Frontal cortex (tissue), 4 donors: ENCODE data around the gene AOPEP. TPM values are rescaled to one million over a fixed set of nuclear protein-coding genes. Genes with fewer than 3 reads are reported as not detected.

Experiments used
- DNase-seq, 2 donors: peaks; one replicate each; pipeline ENCODE4 v3.0.0; 2012; ENCODE audit warnings: low spot score in 2 of 2
- FAIRE-seq: peaks from 2 replicates; lab custom pipeline; 2012; peaks lifted over from hg19 to GRCh38; lab: Jason Lieb, UNC
- total RNA-seq: library from RNA; depleted of rRNA; stranded (reverse); fragments of >200 nt; gene quantifications from one replicate; pipeline ENCODE4 v1.2.3, GENCODE V29; 2014
- donor health status: control.
- donor health status: control.
- donor health status: control.

Gene AOPEP
- total RNA-seq, 1 donor from 2014 or later = 23.2 TPM

DNA sequence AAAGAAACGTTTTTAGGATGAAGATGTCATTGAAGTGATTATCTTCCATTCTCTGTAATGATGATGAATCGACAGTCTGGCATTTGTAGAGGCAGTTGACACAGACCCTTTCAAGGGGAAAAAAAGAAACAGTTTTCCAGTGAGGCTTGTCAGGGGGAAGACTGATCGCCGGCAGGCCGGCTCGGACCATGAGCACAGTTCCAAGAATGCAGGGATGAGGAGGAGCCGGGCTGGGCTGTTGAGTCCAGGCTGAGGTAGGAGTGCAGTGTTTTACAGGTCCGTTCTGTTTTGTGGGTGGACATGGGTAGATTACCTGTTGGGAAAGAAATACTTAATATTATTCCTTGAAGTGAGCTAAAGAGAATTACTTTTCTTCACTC, 194.6 kb downstream of the AOPEP start:
- FAIRE-seq (no peak), DNase-seq (no peak)

DNA sequence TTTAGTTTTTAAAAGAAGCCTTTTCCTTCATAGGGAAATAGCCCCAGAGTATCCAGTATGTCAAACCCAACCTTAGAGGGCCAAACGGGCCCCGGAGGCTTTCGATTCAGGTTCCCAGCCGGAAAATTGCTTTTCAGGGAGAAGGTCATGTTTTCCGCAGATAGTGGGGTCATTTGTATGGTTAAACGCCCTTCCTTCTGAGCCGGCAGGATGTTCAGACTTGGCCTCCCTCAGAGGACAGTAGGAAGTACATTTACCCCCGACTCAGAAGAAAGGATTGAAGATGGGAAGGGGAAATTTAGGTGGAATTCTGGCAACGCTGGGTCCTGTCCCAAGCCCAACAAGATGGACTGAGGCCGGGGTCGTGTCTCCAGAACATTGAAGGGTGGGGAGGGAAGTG, 195.2 kb downstream of the AOPEP start:
- DNase-seq = no peak
- no peak for FAIRE-seq

DNA sequence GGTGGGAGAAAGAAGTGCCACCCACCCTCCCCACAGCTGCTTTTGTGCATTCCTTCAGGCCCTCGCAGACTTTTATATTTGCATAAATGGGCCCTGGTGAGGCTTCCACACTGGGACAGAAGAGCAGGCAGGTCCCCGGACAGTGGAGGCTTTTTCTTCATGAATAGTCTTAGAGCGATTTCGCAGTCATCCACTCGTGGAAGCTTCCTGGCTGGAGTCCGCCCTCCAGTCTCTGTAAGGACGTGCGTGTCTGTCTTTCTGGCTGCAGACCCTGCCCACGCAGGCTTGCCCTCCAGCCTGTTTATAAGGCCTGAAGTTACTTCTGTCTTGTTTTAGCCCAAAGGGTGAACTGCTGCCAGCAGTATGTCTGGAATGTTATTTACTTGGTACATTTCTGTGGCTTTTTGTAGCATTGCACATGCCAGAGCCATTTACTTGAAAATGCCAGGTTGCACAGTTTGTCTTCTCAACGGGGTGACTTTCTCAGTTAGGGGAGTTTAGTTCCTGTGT, 195.7 kb downstream of the AOPEP start:
- DNase-seq = no peak
- no peak for FAIRE-seq

DNA sequence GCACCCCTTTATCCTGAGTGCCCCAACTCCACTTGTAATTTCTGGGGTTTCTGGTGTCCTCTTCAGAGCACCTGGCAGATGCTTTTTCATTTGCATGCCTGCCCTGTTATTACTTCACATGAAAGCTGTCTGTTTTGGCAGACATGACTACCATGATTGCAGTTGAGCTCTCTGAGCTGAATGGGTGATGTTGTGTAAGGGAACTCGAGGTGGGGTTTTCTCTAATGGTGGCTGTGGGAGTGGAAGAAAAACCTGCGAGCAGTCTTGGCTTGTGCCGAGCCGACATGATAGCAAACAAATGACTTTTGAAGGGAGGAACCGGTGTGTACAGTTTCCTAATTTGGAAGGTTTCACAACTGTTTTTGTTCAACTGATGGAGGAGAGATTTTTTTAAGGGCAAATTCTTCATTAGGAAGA, 196.2 kb downstream of the AOPEP start:
- DNase-seq (no peak), FAIRE-seq (no peak)

DNA sequence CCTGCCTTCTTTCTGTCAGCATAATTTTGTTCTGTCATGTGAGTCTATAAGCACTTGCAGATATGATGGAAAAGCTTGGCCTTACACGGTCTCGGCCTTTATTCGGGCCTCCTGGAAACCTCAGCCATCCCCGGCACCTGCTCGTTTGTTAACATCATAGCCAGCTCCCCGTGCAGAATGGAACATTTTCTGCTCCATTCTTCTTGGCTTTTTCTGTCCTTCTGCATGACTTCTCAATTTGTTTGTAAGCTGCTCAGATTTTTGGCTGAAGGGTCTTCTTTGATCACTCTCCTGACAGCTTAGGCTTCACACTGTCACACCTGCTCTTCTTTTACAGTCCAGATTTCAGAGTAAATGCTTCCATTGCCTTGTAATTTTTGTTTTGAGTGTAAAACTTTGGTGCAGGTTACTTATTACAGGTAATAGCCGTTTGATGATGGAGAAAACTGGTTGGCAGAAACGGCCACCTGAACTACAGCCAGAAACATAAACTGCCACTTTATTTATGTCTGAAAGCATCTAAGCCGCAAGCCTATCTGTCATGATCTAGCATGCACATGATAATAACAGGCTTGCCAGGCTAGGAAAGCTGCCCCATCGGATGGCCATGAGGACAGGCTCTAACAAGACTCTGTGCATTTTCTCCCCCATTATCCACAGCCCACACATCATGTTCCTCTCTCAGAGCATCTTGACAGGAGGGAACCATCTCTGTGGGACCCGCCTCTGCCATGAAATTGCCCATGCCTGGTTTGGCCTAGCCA, 197.0 kb downstream of the AOPEP start:
- FAIRE-seq = no peak
- DNase-seq = no peak

DNA sequence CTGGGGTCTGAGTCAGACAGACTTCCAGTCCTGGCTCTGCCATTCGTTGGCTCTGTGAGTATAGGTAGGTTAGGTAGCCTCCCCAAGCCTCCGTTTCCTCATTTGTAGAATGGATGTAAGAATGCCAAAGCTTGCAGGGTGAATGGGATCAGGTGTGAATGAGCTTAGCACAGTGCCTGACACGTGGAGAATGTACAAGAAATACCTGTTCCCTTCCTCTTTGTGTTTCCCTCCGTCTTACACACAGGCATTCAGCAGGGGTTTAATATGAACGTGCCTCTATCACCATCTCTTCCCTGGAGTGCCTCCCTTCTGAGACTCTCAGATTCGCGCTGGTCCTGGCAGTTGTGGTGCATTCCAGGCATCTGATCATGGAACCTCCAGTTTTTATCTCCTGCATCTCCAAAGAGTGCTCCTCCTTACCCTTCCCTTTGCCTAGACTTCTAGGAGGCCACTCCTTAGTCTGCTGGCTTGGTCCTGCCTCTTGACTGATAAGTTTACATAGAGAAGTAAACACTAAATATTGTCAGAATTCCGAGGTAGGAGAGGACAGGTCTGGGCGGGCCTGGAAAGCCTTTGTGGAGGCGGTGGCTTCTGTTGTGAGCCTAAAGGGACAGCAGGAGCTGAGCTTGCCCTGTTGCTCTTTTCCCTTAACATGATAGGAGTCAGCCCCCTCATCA, 199.4 kb downstream of the AOPEP start:
- DNase-seq (no peak), FAIRE-seq (no peak)

DNA sequence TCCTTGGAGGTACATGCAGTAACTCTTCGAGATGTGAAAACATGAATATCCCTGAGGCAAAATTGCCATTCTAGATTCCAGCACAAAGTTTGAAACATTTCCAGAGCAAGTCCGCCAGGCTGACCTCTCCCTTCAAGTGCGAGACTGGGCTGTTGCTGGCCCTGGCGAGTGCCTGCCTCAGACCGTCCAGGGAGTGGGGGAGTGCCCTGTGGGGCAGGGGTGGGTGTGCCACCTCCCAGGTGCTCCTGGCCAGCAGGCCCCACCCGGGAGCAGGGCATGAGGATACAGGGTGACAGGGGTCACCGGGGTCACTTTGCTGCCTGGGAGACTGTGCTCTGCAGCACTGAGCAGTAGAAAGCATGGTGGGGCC, 199.9 kb downstream of the AOPEP start:
- DNase-seq (no peak), FAIRE-seq (no peak)

DNA sequence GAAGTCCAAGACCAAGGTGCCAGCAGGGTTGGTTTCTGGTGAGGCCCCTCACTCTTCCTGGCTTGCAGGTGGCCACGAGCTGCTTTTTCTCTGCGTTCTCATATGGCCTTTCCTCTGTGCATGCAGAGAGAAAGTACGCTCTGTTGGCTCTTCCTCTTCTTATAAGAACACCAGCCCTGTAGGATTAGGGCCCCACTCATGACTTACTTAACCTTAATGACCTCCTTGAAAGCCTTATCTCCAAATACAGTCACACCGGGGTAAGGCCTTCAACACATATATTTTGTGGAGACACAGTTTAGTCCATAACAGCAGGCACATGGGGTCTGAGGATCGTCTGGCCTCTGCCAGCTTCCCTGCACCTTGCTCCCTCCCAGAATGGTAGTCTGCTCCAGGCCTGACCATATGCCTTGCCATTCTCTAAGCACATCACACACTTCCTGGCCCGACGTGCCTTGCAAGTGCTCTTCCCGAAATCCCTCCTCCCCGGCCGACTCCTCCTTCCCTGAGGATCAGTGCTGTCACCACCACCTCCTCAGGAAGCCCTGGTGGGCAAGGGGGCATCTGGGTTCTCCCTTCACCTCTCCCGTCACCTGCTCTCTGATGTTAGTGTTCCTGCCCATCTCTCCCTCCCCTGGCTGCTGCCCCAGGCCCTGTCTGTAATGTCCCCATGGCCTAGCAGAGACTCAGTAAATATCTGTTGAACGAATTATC, 200.7 kb downstream of the AOPEP start:
- no peak for FAIRE-seq
- no peak for DNase-seq

DNA sequence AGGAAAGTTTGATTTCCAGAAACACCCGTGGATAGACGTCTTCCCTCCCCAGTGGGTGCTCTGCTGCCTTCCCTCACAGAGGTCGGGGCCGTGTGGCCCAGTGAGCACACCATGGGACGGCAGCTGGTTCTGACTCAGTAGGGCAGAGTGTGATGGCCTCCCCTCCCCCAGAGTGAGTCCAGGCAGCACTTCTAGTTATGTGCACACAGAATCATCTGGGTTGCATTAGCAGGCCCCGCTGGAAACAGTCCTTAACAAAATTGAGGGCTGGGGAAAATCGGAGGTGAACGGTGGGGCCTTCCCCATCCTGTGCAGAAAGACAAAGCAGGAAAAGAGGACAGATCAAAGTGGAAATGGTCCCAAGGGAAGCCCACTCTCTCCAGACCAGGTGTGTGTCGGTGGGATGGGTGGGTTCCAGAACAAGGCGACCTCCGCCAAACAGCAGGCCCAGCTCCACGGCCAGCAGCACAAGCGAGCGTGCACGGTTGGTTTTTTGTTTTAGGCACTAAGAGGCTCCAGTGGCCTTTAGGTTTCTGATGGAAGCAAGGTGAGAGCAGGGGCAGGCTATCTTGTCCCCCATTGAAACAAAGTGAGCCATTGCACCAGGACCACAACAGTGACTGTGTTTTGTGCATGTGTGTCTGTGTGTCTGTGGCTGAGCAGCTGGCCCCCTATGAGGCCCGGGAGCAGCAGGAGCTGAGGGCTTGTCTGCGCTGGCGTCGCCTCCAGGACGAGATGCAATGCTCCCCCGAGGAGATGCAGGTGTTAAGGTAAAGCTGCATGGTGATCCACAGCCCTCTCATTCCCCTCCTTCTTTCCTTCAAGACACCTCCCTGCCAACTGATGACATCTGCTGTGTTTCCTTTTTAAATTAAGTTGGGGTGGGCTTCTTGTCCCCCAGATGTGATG, 201.5 kb downstream of the AOPEP start:
- no peak for FAIRE-seq
- no peak for DNase-seq

DNA sequence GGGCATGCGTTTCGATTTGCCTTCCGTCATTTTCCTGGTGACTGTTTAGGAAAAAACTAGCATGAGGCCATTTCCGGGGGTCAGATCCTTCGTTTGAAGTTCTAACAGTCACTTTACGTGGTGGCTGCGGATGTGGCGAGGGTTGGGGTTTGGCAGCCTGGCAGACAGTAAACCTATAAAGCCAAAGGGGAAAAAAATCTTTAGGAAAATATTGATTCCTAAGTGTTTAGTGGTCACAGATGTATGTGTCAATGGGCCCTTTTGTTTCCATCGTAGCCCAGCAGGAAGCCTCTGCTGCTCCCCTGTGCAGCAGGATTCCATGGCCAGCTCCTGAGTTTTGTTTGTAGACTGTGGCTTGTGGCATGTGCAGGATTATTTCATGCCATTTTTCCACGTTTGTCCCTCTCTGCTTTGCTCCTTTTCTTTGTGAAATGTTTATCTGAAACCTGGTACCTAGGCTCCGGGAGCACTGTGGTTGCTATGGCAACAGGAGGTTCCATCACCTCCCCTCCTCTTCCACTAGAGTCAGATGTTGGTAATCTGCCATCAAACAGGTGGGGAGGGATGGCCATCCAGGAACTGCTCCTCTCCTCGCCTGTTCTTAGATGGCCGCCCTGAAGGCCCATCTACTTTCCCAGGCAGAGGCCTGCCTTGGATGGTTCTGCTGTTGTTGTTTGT, 202.3 kb downstream of the AOPEP start:
- no peak for DNase-seq
- FAIRE-seq = no peak

DNA sequence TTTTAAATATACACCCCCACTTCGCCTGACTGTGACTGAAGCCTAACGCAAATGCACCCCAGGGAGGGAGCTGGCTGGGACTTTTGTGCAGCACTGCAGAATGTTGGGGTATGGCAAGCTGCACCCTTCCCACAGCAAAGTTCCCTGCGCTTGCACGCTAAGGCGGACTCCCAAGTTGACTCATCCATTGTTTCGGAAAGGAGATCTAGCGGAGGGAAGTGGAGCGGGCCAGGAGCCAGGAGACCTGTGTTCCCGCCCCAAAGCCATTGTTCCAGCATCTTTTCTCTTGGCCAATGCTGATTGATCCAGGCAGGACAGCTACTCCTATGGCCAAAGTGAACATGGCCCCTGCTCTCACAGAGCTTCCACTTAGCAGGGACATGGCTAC, 202.9 kb downstream of the AOPEP start:
- DNase-seq (no peak), FAIRE-seq (no peak)

DNA sequence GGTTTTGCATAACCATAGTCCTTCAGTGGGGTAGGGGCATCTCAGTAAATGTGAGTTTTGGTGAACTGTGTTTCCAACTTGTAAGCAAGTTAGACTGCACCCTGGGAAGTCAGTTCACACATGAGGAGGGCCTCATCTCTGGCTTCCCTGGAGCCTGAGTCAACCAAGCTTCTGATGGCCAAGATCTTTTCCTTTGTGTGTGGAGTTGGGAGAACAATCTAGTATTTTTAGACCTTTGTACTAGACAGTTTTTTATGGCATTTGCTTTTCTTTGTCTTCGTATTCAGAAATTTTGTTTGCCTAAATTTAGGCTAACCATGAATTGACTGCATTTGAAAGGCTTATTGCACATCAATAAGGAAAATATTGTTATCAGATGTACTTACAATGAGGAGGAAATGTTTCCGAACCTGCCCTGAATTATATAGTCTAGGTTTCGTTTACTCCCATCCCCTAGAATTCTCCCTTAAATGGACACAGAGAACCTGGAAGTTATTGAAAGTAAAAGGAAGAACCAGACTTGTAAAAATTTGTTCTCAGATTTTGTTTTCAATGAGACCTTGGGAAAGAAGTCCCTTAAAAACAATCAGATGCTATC, 204.6 kb downstream of the AOPEP start:
- no peak for DNase-seq
- FAIRE-seq = no peak

DNA sequence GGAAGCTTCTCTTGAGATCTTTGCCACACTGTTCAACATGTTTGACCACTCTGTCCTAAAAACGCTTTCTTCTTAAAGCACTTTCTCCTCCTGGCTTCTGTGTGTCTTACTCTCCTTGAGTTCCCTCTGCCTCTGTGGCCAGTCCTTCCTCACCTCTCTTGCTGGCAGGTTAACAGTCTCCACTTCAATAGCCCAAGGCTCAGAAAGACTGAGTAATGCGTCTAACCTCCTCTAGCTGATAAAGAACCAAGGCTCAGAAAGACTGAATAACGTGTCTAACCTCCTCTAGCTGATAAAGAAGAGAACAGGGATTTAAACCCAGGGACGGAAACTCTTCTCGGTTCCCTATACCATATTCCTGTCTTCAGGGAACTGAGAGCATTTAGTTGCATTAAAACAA, 205.2 kb downstream of the AOPEP start:
- FAIRE-seq = no peak
- no peak for DNase-seq

DNA sequence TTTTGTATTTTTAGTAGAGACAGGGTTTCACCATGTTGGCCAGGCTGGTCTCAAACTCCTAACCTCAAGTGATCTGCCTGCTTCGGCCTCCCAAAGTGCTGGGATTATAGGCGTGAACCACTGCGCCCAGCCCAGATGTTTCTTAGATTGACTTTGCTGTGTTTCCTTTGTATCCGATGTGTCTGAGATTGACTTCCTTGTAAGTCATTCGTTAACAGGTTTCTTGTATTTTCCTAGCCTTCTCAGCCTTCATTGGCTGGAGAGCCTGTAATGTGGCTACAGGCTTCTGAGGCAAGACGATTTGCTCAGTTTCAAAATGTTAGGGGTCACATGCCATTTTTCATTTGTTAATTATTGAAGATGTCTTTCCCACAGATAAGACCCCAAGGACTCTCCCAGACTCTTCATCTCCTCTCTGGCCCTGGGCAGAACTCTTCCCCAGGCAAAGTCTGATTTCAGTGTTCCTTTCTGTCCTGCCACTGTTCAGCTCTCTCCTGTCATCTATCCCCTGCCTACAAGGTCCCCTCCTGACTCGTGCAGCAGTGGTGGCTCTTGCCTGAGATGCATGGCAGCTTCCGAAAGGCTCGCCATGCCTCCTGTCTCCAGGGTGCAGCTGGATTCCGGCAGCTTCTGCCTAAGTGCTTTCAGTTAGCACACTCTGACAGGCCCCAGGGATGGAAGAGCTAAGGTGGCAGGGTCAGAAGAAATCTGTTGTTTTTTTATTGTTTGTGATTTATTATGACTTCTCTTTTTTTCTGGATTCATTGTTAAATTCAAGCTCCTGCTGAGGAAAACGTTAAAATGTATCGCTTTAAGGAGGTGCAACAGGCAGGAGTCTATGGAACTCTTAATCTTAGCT, 206.4 kb downstream of the AOPEP start:
- FAIRE-seq (no peak), DNase-seq (no peak)

DNA sequence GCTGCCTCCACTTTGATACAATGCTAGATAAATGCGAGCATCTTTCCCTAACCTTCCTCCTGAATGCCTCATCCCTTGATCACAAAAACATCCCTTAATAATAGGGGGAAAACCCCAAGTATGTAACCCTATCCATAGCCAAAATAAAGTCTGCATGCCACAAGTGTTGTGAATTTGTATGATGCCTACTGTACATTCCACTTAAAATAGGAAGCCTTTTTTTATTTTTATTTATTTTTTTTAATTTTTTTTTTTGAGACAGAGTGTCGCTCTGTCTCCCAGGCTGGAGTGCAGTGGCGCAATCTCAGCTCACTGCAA, 207.0 kb downstream of the AOPEP start:
- DNase-seq (no peak), FAIRE-seq (no peak)

DNA sequence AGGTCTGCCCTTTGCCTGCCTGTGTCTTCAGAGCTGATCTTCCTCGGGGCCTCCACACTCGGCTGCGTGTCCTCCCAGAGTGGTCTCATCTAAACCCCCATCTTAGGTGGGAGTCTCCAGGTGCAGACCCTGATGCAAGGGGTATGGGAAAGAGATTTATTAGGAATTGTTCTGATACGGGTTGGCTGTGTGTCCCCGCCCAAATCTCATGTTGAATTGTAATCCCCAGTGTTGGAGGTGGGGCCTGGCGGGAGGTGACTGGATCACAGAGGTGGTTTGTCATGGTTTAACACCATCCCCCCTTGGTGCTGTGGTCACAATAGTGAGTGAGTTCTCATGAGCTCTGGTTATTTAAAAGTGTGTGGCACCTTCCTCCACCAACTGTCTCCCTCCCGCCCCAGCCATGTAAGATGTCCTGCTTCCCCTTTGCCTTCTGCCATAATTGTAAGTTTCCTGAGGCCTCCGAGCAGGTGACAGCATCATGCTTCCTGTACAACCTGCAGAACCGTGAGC, 208.4 kb downstream of the AOPEP start:
- no peak for FAIRE-seq
- no peak for DNase-seq

DNA sequence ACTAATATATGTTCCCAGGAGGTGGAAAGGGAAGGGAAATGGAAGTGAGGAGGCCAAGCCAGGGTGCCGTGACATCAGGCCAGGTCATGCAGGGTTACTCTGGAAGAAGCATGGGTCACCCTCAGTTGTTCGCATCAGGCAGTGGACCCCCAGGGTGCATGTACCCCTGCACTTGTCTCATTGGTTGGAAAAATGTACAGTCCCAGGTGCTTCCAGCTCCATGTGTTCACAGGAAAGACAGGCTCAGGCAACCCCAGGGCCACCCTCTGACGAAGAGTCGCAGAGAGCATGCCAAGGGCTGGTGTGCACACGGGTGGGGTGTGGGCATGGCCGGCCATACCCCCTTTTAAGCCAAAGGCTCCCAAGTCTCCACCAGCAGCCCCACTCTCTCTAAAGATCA, 208.9 kb downstream of the AOPEP start:
- FAIRE-seq (no peak), DNase-seq (no peak)

DNA sequence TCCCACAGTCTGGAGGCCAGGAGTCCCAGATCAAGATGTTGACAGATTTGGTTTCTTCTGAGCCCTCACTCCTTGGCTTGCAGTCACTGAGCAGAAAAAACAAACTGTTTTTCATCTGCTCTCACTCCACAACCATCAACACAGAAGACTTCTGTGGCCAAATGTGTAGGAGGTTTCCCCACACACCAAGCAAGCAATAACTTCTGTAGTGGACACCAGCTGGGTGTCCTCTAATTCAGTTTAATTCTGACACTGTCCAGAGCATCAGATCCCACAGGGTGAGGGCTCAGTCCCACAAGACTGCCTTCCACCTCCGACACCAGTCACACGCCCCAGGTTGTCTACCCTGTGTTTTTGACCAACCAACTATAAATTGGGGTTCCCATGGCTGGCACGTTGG, 209.9 kb downstream of the AOPEP start:
- DNase-seq = no peak
- no peak for FAIRE-seq
